ENCODE data around the gene STK32B.

STK32B gene

DNA sequence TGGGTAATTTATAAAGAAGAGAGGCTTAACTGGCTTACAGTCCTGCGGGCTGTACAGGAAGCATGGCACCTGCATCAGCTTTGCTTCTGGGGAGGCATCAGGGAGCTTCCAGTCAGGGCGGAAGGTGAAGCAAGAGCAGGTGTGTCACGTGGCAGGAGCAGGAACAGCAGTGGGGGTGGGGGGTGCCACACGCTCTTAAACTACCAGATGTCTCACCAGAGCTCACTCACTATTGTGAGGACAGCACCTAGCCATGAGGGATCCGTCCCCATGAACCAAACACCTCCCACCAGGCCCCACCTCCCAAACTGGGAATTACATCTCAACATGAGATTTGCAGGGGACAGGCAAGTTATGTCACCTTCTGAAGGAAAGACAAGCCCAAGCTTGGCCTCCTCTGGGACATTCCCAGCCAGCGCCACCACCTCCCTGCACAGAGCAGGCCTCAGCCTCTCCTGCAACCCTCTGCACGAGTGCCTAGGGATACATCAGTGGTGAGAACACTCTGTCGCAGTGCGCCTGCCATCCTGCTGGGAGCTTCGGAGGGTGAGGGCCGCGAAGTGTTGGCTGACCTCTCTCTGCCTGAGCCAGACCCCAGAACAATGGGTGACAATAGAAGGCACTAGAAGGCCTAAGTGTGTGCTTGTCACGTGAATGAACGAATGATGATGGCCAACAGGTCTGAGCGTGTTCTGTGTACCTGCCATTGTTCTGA is 412.8 kb downstream of the STK32B start:
- Histone ChIP-seq H3K4me1 (ENCODE audit: control insufficient read depth in 1 of 2, insufficient read depth in 2 of 2, low read length in 2 of 2) (peaks cover 3% of the 10 kb centered on the region in 2 experiments), H4K8ac (ENCODE audit: low read depth, low read length) (no peak overlapping the region), H3K79me1 (ENCODE audit: low read length) (no peaks in the 10 kb centered on the region), H2BK120ac (ENCODE audit: insufficient read depth, low read length, poor library complexity) (no peak overlapping the region), H2BK12ac (ENCODE audit: low read length) (no peak overlapping the region), H3K14ac (ENCODE audit: low read length) (no peak overlapping the region), H2AK5ac (ENCODE audit: low read length) (no peak overlapping the region), H3K27me3 (ENCODE audit: insufficient read depth, low read length) (no peaks in the 10 kb centered on the region), H3K79me2 (ENCODE audit: control insufficient read depth, insufficient read depth, low read length, poor library complexity) (no peaks in the 10 kb centered on the region), H4K91ac (ENCODE audit: low read depth, low read length) (no peak overlapping the region), H4K12ac (ENCODE audit: low read depth, low read length) (no peak overlapping the region), H3K4me3 (ENCODE audit: low read depth, low read length) (no peak overlapping the region), H3K18ac (ENCODE audit: low read length) (no peak overlapping the region), H3K23ac (ENCODE audit: low read length) (no peak overlapping the region), H3K4ac (ENCODE audit: low read depth, low read length) (no peak overlapping the region), H2AFZ (ENCODE audit: insufficient read depth, low read length, poor library complexity) (no peak overlapping the region), H3K9me3 (ENCODE audit: insufficient read depth, low read depth, low read length) (no peaks in the 10 kb centered on the region), H3K27ac (ENCODE audit: low read depth, low read length) (no peak overlapping the region), H2BK5ac (ENCODE audit: low read depth, low read length, poor library complexity) (no peak overlapping the region), H3K9ac (ENCODE audit: low read length) (no peak overlapping the region), H3K4me2 (ENCODE audit: low read length) (no peak overlapping the region), H3K36me3 (ENCODE audit: control insufficient read depth in 1 of 2, insufficient read depth in 2 of 2, low read length in 2 of 2) (no peaks in the 10 kb centered on the region)
- DNase-seq, result no peak
- WGBS (ENCODE audit: extremely low coverage, insufficient coverage, insufficient read length), result no CpG with 5 or more reads among the region's 15 CpGs

DNA sequence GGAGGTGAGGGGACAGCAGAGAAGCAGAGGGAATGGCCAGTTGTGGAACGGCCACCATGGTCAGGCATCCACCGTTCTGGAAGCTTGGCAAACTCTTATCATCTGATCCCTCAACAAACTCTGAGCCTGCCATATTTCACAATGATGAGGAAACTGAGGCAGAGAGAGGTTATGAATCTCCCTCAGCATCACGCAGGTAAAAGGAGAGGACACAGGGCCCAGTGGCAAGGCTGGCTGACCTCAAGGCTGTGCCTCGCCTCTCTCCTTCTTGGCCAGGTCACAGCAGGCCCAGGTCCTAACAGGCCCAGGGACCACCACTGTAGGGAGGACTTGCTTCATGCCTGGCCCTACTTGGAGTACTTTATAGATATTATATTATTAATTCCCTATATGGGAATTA is 414.2 kb downstream of the STK32B start:
- Histone ChIP-seq H3K9me3 (ENCODE audit: insufficient read depth, low read depth, low read length) (no peaks in the 10 kb centered on the region), H3K23ac (ENCODE audit: low read length) (no peak overlapping the region), H2AFZ (ENCODE audit: insufficient read depth, low read length, poor library complexity) (no peak overlapping the region), H3K36me3 (ENCODE audit: control insufficient read depth in 1 of 2, insufficient read depth in 2 of 2, low read length in 2 of 2) (no peaks in the 10 kb centered on the region), H2AK5ac (ENCODE audit: low read length) (no peak overlapping the region), H3K27ac (ENCODE audit: low read depth, low read length) (no peak overlapping the region), H3K9ac (ENCODE audit: low read length) (no peak overlapping the region), H4K8ac (ENCODE audit: low read depth, low read length) (no peak overlapping the region), H2BK5ac (ENCODE audit: low read depth, low read length, poor library complexity) (no peak overlapping the region), H3K14ac (ENCODE audit: low read length) (no peak overlapping the region), H3K4ac (ENCODE audit: low read depth, low read length) (no peak overlapping the region), H3K4me3 (ENCODE audit: low read depth, low read length) (no peak overlapping the region), H4K12ac (ENCODE audit: low read depth, low read length) (no peak overlapping the region), H3K4me1 (ENCODE audit: control insufficient read depth in 1 of 2, insufficient read depth in 2 of 2, low read length in 2 of 2) (peaks cover 3% of the 10 kb centered on the region in 2 experiments), H2BK12ac (ENCODE audit: low read length) (no peak overlapping the region), H4K91ac (ENCODE audit: low read depth, low read length) (no peak overlapping the region), H2BK120ac (ENCODE audit: insufficient read depth, low read length, poor library complexity) (no peak overlapping the region), H3K18ac (ENCODE audit: low read length) (no peak overlapping the region), H3K79me1 (ENCODE audit: low read length) (no peaks in the 10 kb centered on the region), H3K79me2 (ENCODE audit: control insufficient read depth, insufficient read depth, low read length, poor library complexity) (no peaks in the 10 kb centered on the region), H3K4me2 (ENCODE audit: low read length) (no peak overlapping the region), H3K27me3 (ENCODE audit: insufficient read depth, low read length) (no peaks in the 10 kb centered on the region)
- no CpG with 5 or more reads among the region's 4 CpGs for WGBS (ENCODE audit: extremely low coverage, insufficient coverage, insufficient read length)
- DNase-seq, result no peak

DNA sequence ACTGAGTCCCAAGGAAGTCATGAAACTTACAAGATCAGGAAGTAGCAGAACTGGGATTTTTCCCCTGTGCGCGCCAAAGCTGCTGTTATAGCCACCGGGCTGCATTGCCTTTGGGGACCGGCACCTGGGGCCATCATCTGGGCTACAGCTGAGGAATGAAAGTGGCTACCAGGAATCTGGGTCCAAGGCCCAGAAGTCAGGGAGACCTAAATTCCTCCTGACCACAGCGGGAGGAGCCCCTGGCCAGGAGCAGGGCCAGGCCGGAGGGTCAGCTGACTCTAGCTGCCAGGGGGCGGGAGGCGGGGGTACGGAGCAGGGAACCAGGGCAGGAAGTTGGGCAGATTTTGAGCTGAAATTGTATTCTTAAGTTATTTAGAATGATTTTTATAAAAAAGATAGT is 414.7 kb downstream of the STK32B start:
- Histone ChIP-seq H2AK5ac (ENCODE audit: low read length) (no peak overlapping the region), H2AFZ (ENCODE audit: insufficient read depth, low read length, poor library complexity) (no peak overlapping the region), H4K8ac (ENCODE audit: low read depth, low read length) (no peak overlapping the region), H4K12ac (ENCODE audit: low read depth, low read length) (no peak overlapping the region), H3K4ac (ENCODE audit: low read depth, low read length) (no peak overlapping the region), H2BK5ac (ENCODE audit: low read depth, low read length, poor library complexity) (no peak overlapping the region), H3K36me3 (ENCODE audit: control insufficient read depth in 1 of 2, insufficient read depth in 2 of 2, low read length in 2 of 2) (no peaks in the 10 kb centered on the region), H3K27ac (ENCODE audit: low read depth, low read length) (no peak overlapping the region), H3K79me1 (ENCODE audit: low read length) (no peaks in the 10 kb centered on the region), H3K79me2 (ENCODE audit: control insufficient read depth, insufficient read depth, low read length, poor library complexity) (no peaks in the 10 kb centered on the region), H3K14ac (ENCODE audit: low read length) (no peak overlapping the region), H3K23ac (ENCODE audit: low read length) (no peak overlapping the region), H2BK12ac (ENCODE audit: low read length) (no peak overlapping the region), H3K18ac (ENCODE audit: low read length) (no peak overlapping the region), H3K9ac (ENCODE audit: low read length) (no peak overlapping the region), H3K9me3 (ENCODE audit: insufficient read depth, low read depth, low read length) (no peaks in the 10 kb centered on the region), H2BK120ac (ENCODE audit: insufficient read depth, low read length, poor library complexity) (no peak overlapping the region), H3K4me3 (ENCODE audit: low read depth, low read length) (no peak overlapping the region), H4K91ac (ENCODE audit: low read depth, low read length) (no peak overlapping the region), H3K27me3 (ENCODE audit: insufficient read depth, low read length) (no peaks in the 10 kb centered on the region), H3K4me1 (ENCODE audit: control insufficient read depth in 1 of 2, insufficient read depth in 2 of 2, low read length in 2 of 2) (peaks cover 3% of the 10 kb centered on the region in 2 experiments), H3K4me2 (ENCODE audit: low read length) (no peak overlapping the region)
- no peak for DNase-seq
- no CpG with 5 or more reads among the region's 9 CpGs for WGBS (ENCODE audit: extremely low coverage, insufficient coverage, insufficient read length)

GRCh38 chr4:5467111-5467510 is 415.8 kb downstream of the STK32B start:
- no peak overlapping the region for H2BK120ac ChIP-seq (ENCODE audit: insufficient read depth, low read length, poor library complexity)
- WGBS (ENCODE audit: extremely low coverage, insufficient coverage, insufficient read length), result no CpG with 5 or more reads among the region's 13 CpGs
- H2AK5ac ChIP-seq (ENCODE audit: low read length), result no peak overlapping the region
- H3K9me3 ChIP-seq (ENCODE audit: insufficient read depth, low read depth, low read length), result no peaks in the 10 kb centered on the region
- peaks cover 3% of the 10 kb centered on the region in 2 experiments for H3K4me1 ChIP-seq (ENCODE audit: control insufficient read depth in 1 of 2, insufficient read depth in 2 of 2, low read length in 2 of 2)
- no peaks in the 10 kb centered on the region for H3K27me3 ChIP-seq (ENCODE audit: insufficient read depth, low read length)
- H3K27ac ChIP-seq (ENCODE audit: low read depth, low read length), result no peak overlapping the region
- H3K4me2 ChIP-seq (ENCODE audit: low read length), result no peak overlapping the region
- H2AFZ ChIP-seq (ENCODE audit: insufficient read depth, low read length, poor library complexity), result no peak overlapping the region
- no peak overlapping the region for H2BK5ac ChIP-seq (ENCODE audit: low read depth, low read length, poor library complexity)
- no peak for DNase-seq
- H3K79me2 ChIP-seq (ENCODE audit: control insufficient read depth, insufficient read depth, low read length, poor library complexity), result no peaks in the 10 kb centered on the region
- no peak overlapping the region for H4K91ac ChIP-seq (ENCODE audit: low read depth, low read length)
- no peak overlapping the region for H3K23ac ChIP-seq (ENCODE audit: low read length)
- no peak overlapping the region for H3K4me3 ChIP-seq (ENCODE audit: low read depth, low read length)
- no peak overlapping the region for H2BK12ac ChIP-seq (ENCODE audit: low read length)
- no peak overlapping the region for H4K12ac ChIP-seq (ENCODE audit: low read depth, low read length)
- H4K8ac ChIP-seq (ENCODE audit: low read depth, low read length), result no peak overlapping the region
- H3K18ac ChIP-seq (ENCODE audit: low read length), result no peak overlapping the region
- no peaks in the 10 kb centered on the region for H3K79me1 ChIP-seq (ENCODE audit: low read length)
- no peaks in the 10 kb centered on the region for H3K36me3 ChIP-seq (ENCODE audit: control insufficient read depth in 1 of 2, insufficient read depth in 2 of 2, low read length in 2 of 2)
- no peak overlapping the region for H3K14ac ChIP-seq (ENCODE audit: low read length)
- H3K4ac ChIP-seq (ENCODE audit: low read depth, low read length), result no peak overlapping the region
- H3K9ac ChIP-seq (ENCODE audit: low read length), result no peak overlapping the region
